PC-3 (cell line): Measurements from ENCODE around the gene ATXN7L3.

Source experiments
- EZH2 ChIP-seq: fragments of 300-600 bp; sonication (generic); IDR thresholded peaks from one replicate; pipeline ENCODE4 v1.6.1; 2017; ENCODE audit warnings: antibody characterized with exemption, mild to moderate bottlenecking, low read length; ENCODE audit not compliant: unreplicated experiment
- TF ChIP-seq, protein P1 (sequence below): fragments of 300-600 bp; sonication (generic); conservative IDR thresholded peaks from 2 replicates; pipeline ENCODE4 v1.5.1; 2017; ENCODE audit warnings: antibody characterized with exemption, low read depth, mild to moderate bottlenecking, low read length

DNA sequence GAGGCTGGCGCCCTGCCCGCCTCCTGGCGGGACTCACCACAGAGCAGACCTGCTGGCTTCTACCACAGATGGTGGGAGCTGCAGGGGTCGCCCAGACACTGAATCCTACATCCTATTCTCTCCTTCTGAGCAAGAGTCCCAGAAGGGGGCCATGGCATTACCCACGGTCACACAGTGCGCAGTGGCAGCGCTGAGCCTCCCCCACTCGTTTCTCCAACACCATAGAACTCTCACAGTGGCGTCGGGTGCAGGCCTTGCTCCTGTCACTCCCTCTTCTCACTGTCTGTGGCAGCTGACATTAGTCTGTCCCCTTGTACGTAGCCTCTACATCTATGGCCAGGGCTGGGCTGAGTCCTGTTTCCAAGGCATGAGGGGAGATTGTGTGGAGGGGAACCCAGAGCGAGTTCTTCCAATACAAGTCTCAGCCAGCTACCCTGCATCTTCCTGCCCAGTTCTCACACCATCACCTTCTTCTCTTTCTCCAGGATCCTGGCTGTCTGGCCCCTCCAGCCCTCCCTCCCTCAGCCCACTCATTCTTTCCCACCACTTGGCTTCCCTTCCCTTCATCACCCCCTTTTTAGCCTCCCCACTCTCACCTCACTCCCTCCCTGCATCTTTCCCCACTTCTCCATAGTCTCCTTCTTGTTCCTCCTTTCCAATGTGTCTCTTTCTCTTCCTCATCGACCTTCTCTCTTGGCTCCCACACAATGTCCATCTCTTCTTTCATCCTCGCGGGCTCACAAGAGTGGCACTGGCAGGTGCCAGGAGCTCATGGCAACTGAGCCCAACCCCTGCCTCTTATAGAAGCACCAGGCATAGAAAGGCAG, 13.9 kb upstream of the ATXN7L3 start:
- TF ChIP-seq, protein P1, sequence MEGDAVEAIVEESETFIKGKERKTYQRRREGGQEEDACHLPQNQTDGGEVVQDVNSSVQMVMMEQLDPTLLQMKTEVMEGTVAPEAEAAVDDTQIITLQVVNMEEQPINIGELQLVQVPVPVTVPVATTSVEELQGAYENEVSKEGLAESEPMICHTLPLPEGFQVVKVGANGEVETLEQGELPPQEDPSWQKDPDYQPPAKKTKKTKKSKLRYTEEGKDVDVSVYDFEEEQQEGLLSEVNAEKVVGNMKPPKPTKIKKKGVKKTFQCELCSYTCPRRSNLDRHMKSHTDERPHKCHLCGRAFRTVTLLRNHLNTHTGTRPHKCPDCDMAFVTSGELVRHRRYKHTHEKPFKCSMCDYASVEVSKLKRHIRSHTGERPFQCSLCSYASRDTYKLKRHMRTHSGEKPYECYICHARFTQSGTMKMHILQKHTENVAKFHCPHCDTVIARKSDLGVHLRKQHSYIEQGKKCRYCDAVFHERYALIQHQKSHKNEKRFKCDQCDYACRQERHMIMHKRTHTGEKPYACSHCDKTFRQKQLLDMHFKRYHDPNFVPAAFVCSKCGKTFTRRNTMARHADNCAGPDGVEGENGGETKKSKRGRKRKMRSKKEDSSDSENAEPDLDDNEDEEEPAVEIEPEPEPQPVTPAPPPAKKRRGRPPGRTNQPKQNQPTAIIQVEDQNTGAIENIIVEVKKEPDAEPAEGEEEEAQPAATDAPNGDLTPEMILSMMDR, result no peak
- TF ChIP-seq EZH2, result no peak
